Calu3 (cell line): ENCODE measurements around the gene ATP7A. TPM values are rescaled to one million over a fixed set of nuclear protein-coding genes. Genes with fewer than 3 reads are reported as not detected.

ENCODE experiments used
- BruUV-seq: library from RNA; stranded (reverse); fragments of 400-500 nt; replicated peaks from 2 replicates; lab custom pipeline; 2021; lab: Mats Ljungman, UMichigan
- CTCF ChIA-PET: fragments of 300-600 bp; sonication (Branson Sonifier 250); formaldehyde crosslinking; loops from one replicate; lab custom pipeline; 2022; ENCODE audit warnings: antibody characterized with exemption; lab: Charles Lee
- DNase-seq: peaks from one replicate; pipeline ENCODE4 v3.0.0; 2022
- H3K27ac Mint-ChIP-seq: one replicate; pipeline ENCODE4 v1.8.0; 2022; ENCODE audit warnings: mixed read lengths; ENCODE audit not compliant: unreplicated experiment
- H3K27me3 Mint-ChIP-seq: one replicate; pipeline ENCODE4 v1.8.0; 2022; ENCODE audit warnings: mixed read lengths; ENCODE audit not compliant: unreplicated experiment
- H3K36me3 Mint-ChIP-seq: one replicate; pipeline ENCODE4 v1.8.0; 2022; ENCODE audit warnings: mild to moderate bottlenecking, moderate library complexity, mixed read lengths; ENCODE audit not compliant: insufficient read depth, unreplicated experiment
- H3K4me1 Mint-ChIP-seq: one replicate; pipeline ENCODE4 v1.8.0; 2022; ENCODE audit warnings: mild to moderate bottlenecking, low read depth, mixed read lengths; ENCODE audit not compliant: unreplicated experiment
- H3K4me3 Mint-ChIP-seq: one replicate; pipeline ENCODE4 v1.8.0; 2022; ENCODE audit warnings: mild to moderate bottlenecking, low read depth, moderate library complexity, mixed read lengths; ENCODE audit not compliant: unreplicated experiment
- H3K9me3 Mint-ChIP-seq: one replicate; pipeline ENCODE4 v1.8.0; 2022; ENCODE audit warnings: low read depth, mixed read lengths; ENCODE audit not compliant: unreplicated experiment
- intact Hi-C: fragments of 100-400 bp; cut with micrococcal nuclease; formaldehyde crosslinking; loops from one replicate; pipeline ENCODE4 v1.10.0; 2022; ENCODE audit not compliant: unreplicated experiment
- total RNA-seq: library from RNA; stranded (reverse); gene quantifications from 2 replicates; pipeline ENCODE4 v1.2.3, GENCODE V29; 2022
- TF ChIP-seq, protein P1 (sequence below): fragments of 200-600 bp; IDR thresholded peaks from one replicate; pipeline ENCODE4 v1.8.0; 2022; ENCODE audit warnings: antibody characterized with exemption; ENCODE audit not compliant: unreplicated experiment

The ATP7A gene
- total RNA-seq, 1 experiment from 2014 or later = 15.2 TPM

DNA sequence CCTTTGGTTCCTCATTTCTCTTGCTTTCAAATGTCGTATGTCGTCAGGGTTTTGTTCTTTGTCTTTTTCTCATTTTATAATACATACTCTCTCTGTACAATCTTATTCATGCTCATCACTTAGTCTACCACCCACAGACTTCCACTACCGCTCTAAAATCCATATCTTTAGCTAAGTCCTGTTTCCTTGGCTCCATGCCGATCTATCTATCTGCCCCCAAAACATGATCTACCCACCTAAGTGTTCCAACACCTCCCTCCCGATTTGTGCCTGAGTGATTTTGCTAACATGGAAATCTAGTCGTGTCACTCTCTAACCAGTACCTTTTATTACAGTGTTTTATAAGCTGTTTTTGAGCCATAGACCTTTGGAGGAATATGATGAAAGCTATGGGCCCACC lies 124.6 kb downstream of the ATP7A start:
- Mint-ChIP-seq H3K9me3 (no peaks in the 10 kb centered on the region), H3K4me1 (no peaks in the 10 kb centered on the region), H3K36me3 (peaks cover 5% of the 10 kb centered on the region), H3K27me3 (no peaks in the 10 kb centered on the region), H3K27ac (no peak overlapping the region), H3K4me3 (no peak overlapping the region)
- CTCF ChIA-PET = no interaction called here
- TF ChIP-seq, protein P1, sequence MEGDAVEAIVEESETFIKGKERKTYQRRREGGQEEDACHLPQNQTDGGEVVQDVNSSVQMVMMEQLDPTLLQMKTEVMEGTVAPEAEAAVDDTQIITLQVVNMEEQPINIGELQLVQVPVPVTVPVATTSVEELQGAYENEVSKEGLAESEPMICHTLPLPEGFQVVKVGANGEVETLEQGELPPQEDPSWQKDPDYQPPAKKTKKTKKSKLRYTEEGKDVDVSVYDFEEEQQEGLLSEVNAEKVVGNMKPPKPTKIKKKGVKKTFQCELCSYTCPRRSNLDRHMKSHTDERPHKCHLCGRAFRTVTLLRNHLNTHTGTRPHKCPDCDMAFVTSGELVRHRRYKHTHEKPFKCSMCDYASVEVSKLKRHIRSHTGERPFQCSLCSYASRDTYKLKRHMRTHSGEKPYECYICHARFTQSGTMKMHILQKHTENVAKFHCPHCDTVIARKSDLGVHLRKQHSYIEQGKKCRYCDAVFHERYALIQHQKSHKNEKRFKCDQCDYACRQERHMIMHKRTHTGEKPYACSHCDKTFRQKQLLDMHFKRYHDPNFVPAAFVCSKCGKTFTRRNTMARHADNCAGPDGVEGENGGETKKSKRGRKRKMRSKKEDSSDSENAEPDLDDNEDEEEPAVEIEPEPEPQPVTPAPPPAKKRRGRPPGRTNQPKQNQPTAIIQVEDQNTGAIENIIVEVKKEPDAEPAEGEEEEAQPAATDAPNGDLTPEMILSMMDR = no peak
- no peak for DNase-seq
- intact Hi-C loops = no loop called here
- BruUV-seq = no TSS peak

GRCh38 chrX:78037881-78038280 lies 127.4 kb downstream of the ATP7A start:
- DNase-seq = no peak
- Mint-ChIP-seq H3K27ac (no peak overlapping the region), H3K9me3 (no peaks in the 10 kb centered on the region), H3K36me3 (peaks cover 5% of the 10 kb centered on the region), H3K27me3 (no peaks in the 10 kb centered on the region), H3K4me3 (no peak overlapping the region), H3K4me1 (no peaks in the 10 kb centered on the region)
- no TSS peak for BruUV-seq
- intact Hi-C loops = no loop called here
- TF ChIP-seq, protein P1 = no peak
- CTCF ChIA-PET = no interaction called here

- CTCF ChIA-PET = interaction anchor here (0.7 kb wide), 2 partner anchors 12 to 82 kb away, joined by 3 to 4 read pairs; no protein-coding TSS in a partner anchor
- Mint-ChIP-seq H3K36me3 (no peaks in the 10 kb centered on the region), H3K4me1 (no peaks in the 10 kb centered on the region), H3K4me3 (no peak overlapping the region), H3K9me3 (no peaks in the 10 kb centered on the region), H3K27me3 (no peaks in the 10 kb centered on the region), H3K27ac (no peak overlapping the region)
- no TSS peak for BruUV-seq
- DNase-seq = no peak
- TF ChIP-seq, protein P1 = no peak
- intact Hi-C loops = no loop called here
Measured at GRCh38 chrX:78042601-78043000, 132.1 kb downstream of the ATP7A start.

DNA sequence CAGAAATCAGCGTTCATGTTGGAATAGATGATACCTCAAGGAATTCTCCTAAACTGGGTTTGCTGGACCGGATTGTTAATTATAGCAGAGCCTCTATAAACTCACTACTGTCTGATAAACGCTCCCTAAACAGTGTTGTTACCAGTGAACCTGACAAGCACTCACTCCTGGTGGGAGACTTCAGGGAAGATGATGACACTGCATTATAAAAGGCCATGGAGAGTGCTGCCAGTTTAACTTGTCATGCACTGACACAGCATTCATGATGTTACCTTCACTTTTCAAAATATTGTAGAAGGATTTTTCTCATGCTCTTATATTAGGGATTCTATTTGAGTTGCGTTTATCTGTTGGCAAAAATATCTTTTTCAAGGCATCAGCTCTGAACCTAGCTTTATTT lies 135.9 kb downstream of the ATP7A start:
- no TSS peak for BruUV-seq
- no peak overlapping the region for H3K27ac Mint-ChIP-seq
- no peaks in the 10 kb centered on the region for H3K9me3 Mint-ChIP-seq
- H3K4me1 Mint-ChIP-seq = no peaks in the 10 kb centered on the region
- no peak overlapping the region for H3K4me3 Mint-ChIP-seq
- no peak for DNase-seq
- no peaks in the 10 kb centered on the region for H3K27me3 Mint-ChIP-seq
- TF ChIP-seq, protein P1 = no peak
- no peaks in the 10 kb centered on the region for H3K36me3 Mint-ChIP-seq
- intact Hi-C loops = no loop called here
- CTCF ChIA-PET = no interaction called here
